Measurements from ENCODE around the gene SRC. TPM values are rescaled to one million over a fixed set of nuclear protein-coding genes. Genes with fewer than 3 reads are reported as not detected.

SRC gene
- total RNA-seq, 1 experiment from 2014 or later = 185 TPM

DNA sequence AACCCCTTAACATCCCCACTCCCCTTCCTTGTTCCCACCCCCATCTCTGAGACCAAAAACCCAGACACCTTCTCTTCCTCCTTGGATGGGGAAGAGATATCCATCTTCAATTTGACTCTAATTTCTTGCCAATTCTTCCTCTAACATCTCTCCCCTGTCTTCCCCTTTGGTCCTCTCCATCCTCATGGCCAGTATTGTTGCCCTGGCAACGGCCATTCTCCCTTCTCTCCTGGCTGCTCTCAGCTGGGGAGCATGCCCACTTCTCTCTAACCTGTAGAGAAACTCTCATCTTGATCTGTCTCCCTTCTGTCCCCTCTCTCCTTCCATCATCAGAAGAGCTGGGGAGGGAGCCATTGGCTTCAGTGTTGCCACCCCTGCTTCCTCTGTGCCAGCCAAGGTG lies 86.7 kb downstream of the SRC start:
- no peaks in the 10 kb centered on the region for H3K4me1 Mint-ChIP-seq (ENCODE audit: low read depth, unreplicated experiment)
- CTCF ChIA-PET = no interaction called here
- intact Hi-C loops (cut with micrococcal nuclease; ENCODE audit: unreplicated experiment) = no loop called here
- TF ChIP-seq, protein P1, sequence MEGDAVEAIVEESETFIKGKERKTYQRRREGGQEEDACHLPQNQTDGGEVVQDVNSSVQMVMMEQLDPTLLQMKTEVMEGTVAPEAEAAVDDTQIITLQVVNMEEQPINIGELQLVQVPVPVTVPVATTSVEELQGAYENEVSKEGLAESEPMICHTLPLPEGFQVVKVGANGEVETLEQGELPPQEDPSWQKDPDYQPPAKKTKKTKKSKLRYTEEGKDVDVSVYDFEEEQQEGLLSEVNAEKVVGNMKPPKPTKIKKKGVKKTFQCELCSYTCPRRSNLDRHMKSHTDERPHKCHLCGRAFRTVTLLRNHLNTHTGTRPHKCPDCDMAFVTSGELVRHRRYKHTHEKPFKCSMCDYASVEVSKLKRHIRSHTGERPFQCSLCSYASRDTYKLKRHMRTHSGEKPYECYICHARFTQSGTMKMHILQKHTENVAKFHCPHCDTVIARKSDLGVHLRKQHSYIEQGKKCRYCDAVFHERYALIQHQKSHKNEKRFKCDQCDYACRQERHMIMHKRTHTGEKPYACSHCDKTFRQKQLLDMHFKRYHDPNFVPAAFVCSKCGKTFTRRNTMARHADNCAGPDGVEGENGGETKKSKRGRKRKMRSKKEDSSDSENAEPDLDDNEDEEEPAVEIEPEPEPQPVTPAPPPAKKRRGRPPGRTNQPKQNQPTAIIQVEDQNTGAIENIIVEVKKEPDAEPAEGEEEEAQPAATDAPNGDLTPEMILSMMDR (IDR thresholded peaks at IDR 0.05; ENCODE audit: unreplicated experiment) = no peak
- no peaks in the 10 kb centered on the region for H3K27me3 Mint-ChIP-seq (ENCODE audit: unreplicated experiment)
- no peaks in the 10 kb centered on the region for H3K36me3 Mint-ChIP-seq (ENCODE audit: insufficient read depth, unreplicated experiment)
- no TSS peak for BruUV-seq (replicated peaks)
- H3K9me3 Mint-ChIP-seq (ENCODE audit: low read depth, unreplicated experiment) = no peaks in the 10 kb centered on the region
- no peak overlapping the region for H3K4me3 Mint-ChIP-seq (ENCODE audit: low read depth, unreplicated experiment)
- no peak for DNase-seq
- H3K27ac Mint-ChIP-seq (ENCODE audit: unreplicated experiment) = no peak overlapping the region

GRCh38 chr20:37435607-37436006 lies 89.7 kb downstream of the SRC start:
- CTCF ChIA-PET = interaction anchor here (0.9 kb wide), 1 partner anchor 240 kb away, joined by 5 read pairs; no protein-coding TSS in a partner anchor
- Mint-ChIP-seq H3K27me3 (ENCODE audit: unreplicated experiment) (no peaks in the 10 kb centered on the region), H3K27ac (ENCODE audit: unreplicated experiment) (no peak overlapping the region), H3K9me3 (ENCODE audit: low read depth, unreplicated experiment) (no peaks in the 10 kb centered on the region), H3K36me3 (ENCODE audit: insufficient read depth, unreplicated experiment) (no peaks in the 10 kb centered on the region), H3K4me1 (ENCODE audit: low read depth, unreplicated experiment) (no peaks in the 10 kb centered on the region), H3K4me3 (ENCODE audit: low read depth, unreplicated experiment) (no peak overlapping the region)
- BruUV-seq (replicated peaks) = no TSS peak
- DNase-seq = no peak
- intact Hi-C loops (cut with micrococcal nuclease; ENCODE audit: unreplicated experiment) = no loop called here
- TF ChIP-seq, protein P1 (IDR thresholded peaks at IDR 0.05; ENCODE audit: unreplicated experiment) = no peak

DNA sequence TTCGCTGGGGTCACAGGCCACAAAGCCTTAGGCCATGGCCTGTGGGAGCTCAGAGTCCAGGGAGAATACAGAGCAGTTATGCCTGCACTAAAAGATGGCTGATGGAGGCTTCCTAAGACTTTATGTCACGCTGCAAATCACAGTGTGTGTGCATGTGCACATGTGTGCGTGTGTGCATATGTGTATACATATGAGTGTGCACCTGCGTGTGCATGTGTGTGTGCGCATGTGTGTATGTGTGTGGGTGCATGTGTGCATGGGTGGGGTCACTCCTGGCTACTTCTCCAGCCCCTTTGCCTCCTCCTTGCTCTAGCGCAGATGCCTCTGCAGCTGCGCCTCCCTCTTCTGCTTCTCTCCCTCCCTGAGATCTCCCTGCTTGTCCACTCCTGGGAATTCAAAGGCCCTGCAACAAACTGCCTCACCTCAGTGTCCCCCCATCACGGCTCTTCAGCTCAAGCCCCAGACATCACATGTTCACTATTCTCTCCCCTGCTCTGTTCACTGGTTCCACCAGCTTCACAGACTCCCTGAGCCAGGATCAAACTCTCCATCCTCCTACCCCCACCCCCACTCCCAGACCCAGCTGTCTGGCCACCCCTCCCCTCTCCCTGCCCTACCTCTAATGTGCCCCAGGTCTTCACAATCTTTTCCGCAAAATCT lies 90.7 kb downstream of the SRC start:
- Mint-ChIP-seq H3K4me1 (ENCODE audit: low read depth, unreplicated experiment) (no peaks in the 10 kb centered on the region), H3K4me3 (ENCODE audit: low read depth, unreplicated experiment) (no peak overlapping the region), H3K27ac (ENCODE audit: unreplicated experiment) (no peak overlapping the region), H3K36me3 (ENCODE audit: insufficient read depth, unreplicated experiment) (no peaks in the 10 kb centered on the region), H3K9me3 (ENCODE audit: low read depth, unreplicated experiment) (no peaks in the 10 kb centered on the region), H3K27me3 (ENCODE audit: unreplicated experiment) (no peaks in the 10 kb centered on the region)
- intact Hi-C loops (cut with micrococcal nuclease; ENCODE audit: unreplicated experiment) = no loop called here
- BruUV-seq (replicated peaks) = no TSS peak
- TF ChIP-seq, protein P1 (IDR thresholded peaks at IDR 0.05; ENCODE audit: unreplicated experiment) = no peak
- CTCF ChIA-PET = no interaction called here
- DNase-seq = no peak

GRCh38 chr20:37437676-37438075 lies 91.7 kb downstream of the SRC start:
- Mint-ChIP-seq H3K4me3 (ENCODE audit: low read depth, unreplicated experiment) (no peak overlapping the region), H3K4me1 (ENCODE audit: low read depth, unreplicated experiment) (no peaks in the 10 kb centered on the region), H3K27me3 (ENCODE audit: unreplicated experiment) (no peaks in the 10 kb centered on the region), H3K9me3 (ENCODE audit: low read depth, unreplicated experiment) (no peaks in the 10 kb centered on the region), H3K36me3 (ENCODE audit: insufficient read depth, unreplicated experiment) (no peaks in the 10 kb centered on the region), H3K27ac (ENCODE audit: unreplicated experiment) (no peak overlapping the region)
- DNase-seq = no peak
- intact Hi-C loops (cut with micrococcal nuclease; ENCODE audit: unreplicated experiment) = no loop called here
- TF ChIP-seq, protein P1 (IDR thresholded peaks at IDR 0.05; ENCODE audit: unreplicated experiment) = no peak
- no TSS peak for BruUV-seq (replicated peaks)
- CTCF ChIA-PET = interaction anchor here (0.6 kb wide), 1 partner anchor 37 kb away, joined by 3 read pairs; no protein-coding TSS in a partner anchor
